Brain microvascular endothelial cell (primary cell): ENCODE data around the gene TNNC2.

Experiments used
- DNase-seq: peaks from one replicate; pipeline ENCODE4 v3.0.0-alpha.2; 2020
- H3K27ac ChIP-seq: fragments of 250-450 bp; sonication (Bioruptor Pico); 2 replicates; pipeline ENCODE4 v1.5.1; 2020; ENCODE audit warnings: mild to moderate bottlenecking, moderate library complexity
- H3K27me3 ChIP-seq: fragments of 250-450 bp; sonication (Bioruptor Pico); replicated peaks from 2 replicates; pipeline ENCODE4 v1.5.1; 2020; ENCODE audit warnings: mild to moderate bottlenecking
- H3K36me3 ChIP-seq: fragments of 250-450 bp; sonication (Bioruptor Pico); replicated peaks from 2 replicates; pipeline ENCODE4 v1.5.1; 2020; ENCODE audit warnings: mild to moderate bottlenecking
- H3K4me3 ChIP-seq: 2 replicates; pipeline ENCODE4 v1.5.1; 2011; ENCODE audit warnings: low read depth, mild to moderate bottlenecking, control low read depth, low read length, moderate library complexity
- in situ Hi-C: cut with HindIII; loops from 2 replicates; pipeline ENCODE4 v1.10.0; 2017; ENCODE audit warnings: low sequenced_read_pairs, low pct_ligation_motif_present
- TF ChIP-seq, protein P1 (sequence below): IDR thresholded peaks from 2 replicates; pipeline ENCODE4 v1.5.1; 2011; ENCODE audit warnings: low read depth, mild to moderate bottlenecking, moderate library complexity, low read length, control low read depth, inconsistent platforms; ENCODE audit errors: missing control alignments

Gene TNNC2

DNA sequence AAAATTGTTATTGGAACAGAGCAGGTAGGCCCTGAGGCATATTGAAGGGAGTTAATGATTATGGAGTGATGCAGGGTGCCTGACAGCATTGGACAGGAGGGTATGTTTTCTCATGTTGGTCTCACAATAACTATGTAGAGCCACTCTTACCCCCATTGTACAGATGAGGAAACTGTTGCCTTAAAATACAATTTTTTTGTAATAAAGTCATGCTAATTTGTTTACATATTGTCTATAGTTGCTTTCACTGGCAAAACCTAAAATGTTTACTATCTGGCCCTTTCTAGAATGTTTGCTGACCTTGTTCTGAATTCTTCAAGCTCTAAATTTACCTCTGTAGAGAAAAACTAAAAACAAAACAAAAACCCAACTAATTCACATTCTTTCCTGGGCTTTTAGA, 24.4 kb upstream of the TNNC2 start:
- Histone ChIP-seq H3K36me3 (peaks cover 6% of the 10 kb centered on the region), H3K27ac (no peak overlapping the region), H3K4me3 (no peak overlapping the region), H3K27me3 (no peaks in the 10 kb centered on the region)
- in situ Hi-C loops = no loop called here
- TF ChIP-seq, protein P1, sequence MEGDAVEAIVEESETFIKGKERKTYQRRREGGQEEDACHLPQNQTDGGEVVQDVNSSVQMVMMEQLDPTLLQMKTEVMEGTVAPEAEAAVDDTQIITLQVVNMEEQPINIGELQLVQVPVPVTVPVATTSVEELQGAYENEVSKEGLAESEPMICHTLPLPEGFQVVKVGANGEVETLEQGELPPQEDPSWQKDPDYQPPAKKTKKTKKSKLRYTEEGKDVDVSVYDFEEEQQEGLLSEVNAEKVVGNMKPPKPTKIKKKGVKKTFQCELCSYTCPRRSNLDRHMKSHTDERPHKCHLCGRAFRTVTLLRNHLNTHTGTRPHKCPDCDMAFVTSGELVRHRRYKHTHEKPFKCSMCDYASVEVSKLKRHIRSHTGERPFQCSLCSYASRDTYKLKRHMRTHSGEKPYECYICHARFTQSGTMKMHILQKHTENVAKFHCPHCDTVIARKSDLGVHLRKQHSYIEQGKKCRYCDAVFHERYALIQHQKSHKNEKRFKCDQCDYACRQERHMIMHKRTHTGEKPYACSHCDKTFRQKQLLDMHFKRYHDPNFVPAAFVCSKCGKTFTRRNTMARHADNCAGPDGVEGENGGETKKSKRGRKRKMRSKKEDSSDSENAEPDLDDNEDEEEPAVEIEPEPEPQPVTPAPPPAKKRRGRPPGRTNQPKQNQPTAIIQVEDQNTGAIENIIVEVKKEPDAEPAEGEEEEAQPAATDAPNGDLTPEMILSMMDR = no peak
- no peak for DNase-seq

GRCh38 chr20:45850926-45851325, 23.8 kb upstream of the TNNC2 start:
- Histone ChIP-seq H3K36me3 (peaks cover 11% of the 10 kb centered on the region), H3K27me3 (no peaks in the 10 kb centered on the region), H3K4me3 (no peak overlapping the region), H3K27ac (no peak overlapping the region)
- TF ChIP-seq, protein P1 = no peak
- in situ Hi-C loops = no loop called here
- no peak for DNase-seq

GRCh38 chr20:45850238-45850637, 23.1 kb upstream of the TNNC2 start:
- in situ Hi-C loops = no loop called here
- TF ChIP-seq, protein P1 = no peak

GRCh38 chr20:45848969-45849582, 22.0 kb upstream of the TNNC2 start:
- in situ Hi-C loops = no loop called here
- DNase-seq = no peak
- Histone ChIP-seq H3K4me3 (no peak overlapping the region), H3K36me3 (peaks cover 14% of the 10 kb centered on the region), H3K27ac (no peak overlapping the region), H3K27me3 (no peaks in the 10 kb centered on the region)
- TF ChIP-seq, protein P1 = no peak

More at GRCh38 chr20:45850238-45850637, 23.1 kb upstream of the TNNC2 start:
- H3K27me3 ChIP-seq = no peaks in the 10 kb centered on the region
- H3K4me3 ChIP-seq = no peak overlapping the region
- H3K36me3 ChIP-seq = peaks cover 14% of the 10 kb centered on the region
- H3K27ac ChIP-seq = no peak overlapping the region
- DNase-seq = no peak

DNA sequence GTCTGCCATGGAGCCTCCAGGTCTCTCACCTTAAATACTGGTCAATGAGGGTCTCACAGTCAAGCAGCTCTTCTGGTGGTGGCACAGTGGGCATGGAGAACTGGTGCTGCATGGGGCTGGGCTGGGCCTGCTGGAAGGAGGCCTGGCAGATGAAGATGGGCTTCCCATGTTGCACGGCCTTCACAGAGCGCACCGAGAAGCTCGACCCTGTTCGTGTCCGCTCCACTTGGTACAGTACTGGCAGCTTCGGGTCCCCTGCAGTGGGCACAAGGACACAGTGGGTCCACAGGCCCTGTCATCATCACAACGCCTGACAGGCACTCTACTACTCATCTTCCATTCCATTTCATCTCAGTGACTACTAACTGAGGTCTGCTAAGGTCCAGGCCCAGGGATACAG, 21.3 kb upstream of the TNNC2 start:
- in situ Hi-C loops = no loop called here

More for the DNA sequence above, 21.3 kb upstream of the TNNC2 start:
- Histone ChIP-seq H3K27me3 (no peaks in the 10 kb centered on the region), H3K4me3 (no peak overlapping the region), H3K27ac (no peak overlapping the region), H3K36me3 (peaks cover 21% of the 10 kb centered on the region)
- TF ChIP-seq, protein P1 = no peak
- DNase-seq = no peak
